HepG2 (cell line): ENCODE measurements around the gene POLQ. TPM values are rescaled to one million over a fixed set of nuclear protein-coding genes. Genes with fewer than 3 reads are reported as not detected.

Experiments used
- BRD4 ChIP-seq: sonication (generic); formaldehyde crosslinking; IDR thresholded peaks from 2 replicates; pipeline ENCODE4 v1.4.0; 2020; ENCODE audit warnings: missing genetic modification reagents
- CCAR2 ChIP-seq: fragments of 200-400 bp; formaldehyde crosslinking; optimal IDR thresholded peaks from 2 replicates; pipeline ENCODE3; 2018; ENCODE audit warnings: low read depth, mild to moderate bottlenecking, low read length, moderate library complexity
- GABPB1 ChIP-seq: IDR thresholded peaks from 2 replicates; pipeline ENCODE4 v1.6.1; 2016; ENCODE audit warnings: mild to moderate bottlenecking, missing genetic modification reagents, moderate library complexity, missing compliant biosample characterization
- HOXA7 ChIP-seq: sonication (generic); formaldehyde crosslinking; IDR thresholded peaks from 2 replicates; pipeline ENCODE4 v1.8.1; 2022; ENCODE audit warnings: mild to moderate bottlenecking, missing genetic modification reagents, moderate library complexity
- KDM3A ChIP-seq: IDR thresholded peaks from 2 replicates; pipeline ENCODE4 v1.6.1; 2018; ENCODE audit warnings: low read depth, missing compliant biosample characterization
- MEIS2 ChIP-seq: sonication (generic); formaldehyde crosslinking; IDR thresholded peaks from 2 replicates; pipeline ENCODE4 v1.9.0; 2021; ENCODE audit warnings: mild to moderate bottlenecking, missing genetic modification reagents
- NCOR1 ChIP-seq: fragments of 200-600 bp; sonication (generic); IDR thresholded peaks from 2 replicates; pipeline ENCODE4 v1.7.0; 2017; ENCODE audit warnings: antibody characterized with exemption, low read length, borderline replicate concordance
- NFE2 ChIP-seq: sonication (generic); formaldehyde crosslinking; IDR thresholded peaks from 2 replicates; pipeline ENCODE4 v1.4.0; 2020; ENCODE audit warnings: missing genetic modification reagents
- NR0B2 ChIP-seq: sonication (generic); formaldehyde crosslinking; IDR thresholded peaks from 2 replicates; pipeline ENCODE4 v1.4.0; 2020; ENCODE audit warnings: mild to moderate bottlenecking, missing genetic modification reagents
- NR2C2 ChIP-seq: sonication (generic); formaldehyde crosslinking; IDR thresholded peaks from 2 replicates; pipeline ENCODE4 v1.4.0; 2020; ENCODE audit warnings: missing genetic modification reagents, mild to moderate bottlenecking, moderate library complexity, borderline replicate concordance
- PAF1 ChIP-seq: IDR thresholded peaks from 2 replicates; pipeline ENCODE4 v1.6.1; 2016; ENCODE audit warnings: missing genetic modification reagents, missing compliant biosample characterization
- RFXAP ChIP-seq: sonication (generic); formaldehyde crosslinking; IDR thresholded peaks from 2 replicates; pipeline ENCODE4 v1.4.0; 2020; ENCODE audit warnings: missing genetic modification reagents, borderline replicate concordance
- SIN3B ChIP-seq: fragments of 150-350 bp; IDR thresholded peaks from 2 replicates; pipeline ENCODE4 v1.6.1; 2014; ENCODE audit warnings: low read length
- SMC3 ChIP-seq: IDR thresholded peaks from 2 replicates; pipeline ENCODE4 v1.6.1; 2011; ENCODE audit warnings: low read length, improper control_type of control experiment
- WIZ ChIP-seq: sonication (generic); formaldehyde crosslinking; IDR thresholded peaks from 2 replicates; pipeline ENCODE4 v1.5.1; 2020; ENCODE audit warnings: mild to moderate bottlenecking, missing genetic modification reagents
- ZFP41 ChIP-seq: sonication (generic); formaldehyde crosslinking; IDR thresholded peaks from 2 replicates; pipeline ENCODE4 v1.4.0; 2020; ENCODE audit warnings: mild to moderate bottlenecking, missing genetic modification reagents, borderline replicate concordance
- ZFP62 ChIP-seq: sonication (generic); formaldehyde crosslinking; IDR thresholded peaks from 2 replicates; pipeline ENCODE4 v1.4.0; 2020; ENCODE audit warnings: missing genetic modification reagents
- ZNF292 ChIP-seq: sonication (generic); formaldehyde crosslinking; IDR thresholded peaks from 2 replicates; pipeline ENCODE4 v1.8.1; 2022; ENCODE audit warnings: mild to moderate bottlenecking, low read depth, missing genetic modification reagents, borderline replicate concordance
- ZNF326 ChIP-seq: sonication (generic); formaldehyde crosslinking; IDR thresholded peaks from 2 replicates; pipeline ENCODE4 v1.4.0; 2020; ENCODE audit warnings: missing genetic modification reagents, borderline replicate concordance
- ZNF501 ChIP-seq: sonication (generic); formaldehyde crosslinking; IDR thresholded peaks from 2 replicates; pipeline ENCODE4 v1.5.1; 2020; ENCODE audit warnings: mild to moderate bottlenecking, moderate library complexity, missing genetic modification reagents
- ZNF503 ChIP-seq: sonication (generic); formaldehyde crosslinking; IDR thresholded peaks from 2 replicates; pipeline ENCODE4 v1.4.0; 2020; ENCODE audit warnings: missing genetic modification reagents
- ZNF552 ChIP-seq: sonication (generic); formaldehyde crosslinking; IDR thresholded peaks from 2 replicates; pipeline ENCODE4 v1.9.0; 2022; ENCODE audit warnings: missing genetic modification reagents, mild to moderate bottlenecking, borderline replicate concordance
- ZNF569 ChIP-seq: sonication (generic); formaldehyde crosslinking; IDR thresholded peaks from 2 replicates; pipeline ENCODE4 v1.5.0; 2020; ENCODE audit warnings: mild to moderate bottlenecking, missing genetic modification reagents, moderate library complexity, borderline replicate concordance
- polyA plus RNA-seq, 8 experiments: library from polyadenylated mRNA; depleted of rRNA in 3 of 8; stranded (reverse) in 7 of 8; unstranded in 1 of 8; fragments of >200 nt; fragmentation: Illumina TruSeq in 4 of 8; extraction: Trizol in 4 of 8; gene quantifications; 2 replicates each; pipeline versions ENCODE4 v1.2.1 to v1.2.3, GENCODE V29; 2011 to 2016; ENCODE audit warnings: low read depth in 4 of 8, missing spikeins in 1 of 8, mixed read lengths in 1 of 8; ENCODE audit not compliant: insufficient read depth in 1 of 8
- total RNA-seq, 5 experiments: library from RNA; depleted of rRNA; stranded (reverse); fragments of >200 nt; fragmentation: Illumina TruSeq; extraction: Trizol; gene quantifications; 2 replicates each; pipeline ENCODE4 v1.2.3, GENCODE V29; 2016; ENCODE audit warnings: low read depth in 1 of 5
- TF ChIP-seq, protein P1 (sequence below): sonication (generic); formaldehyde crosslinking; conservative IDR thresholded peaks from 2 replicates; pipeline ENCODE4 v1.8.0; 2022; ENCODE audit warnings: missing genetic modification reagents
- TF ChIP-seq, protein P2 (sequence below): sonication (generic); formaldehyde crosslinking; conservative IDR thresholded peaks from 2 replicates; pipeline ENCODE4 v1.8.1; 2023; ENCODE audit warnings: missing genetic modification reagents
- TF ChIP-seq, protein P3 (sequence below): sonication (generic); formaldehyde crosslinking; IDR thresholded peaks from 2 replicates; pipeline ENCODE4 v1.8.1; 2023; ENCODE audit warnings: mild to moderate bottlenecking, missing genetic modification reagents

The POLQ gene
- total and polyA plus RNA-seq, 2 of the 13 experiments (the other 11 are each of a cell fraction or from before 2014, with no cell fraction given), result 2.5 to 18.6 TPM

DNA sequence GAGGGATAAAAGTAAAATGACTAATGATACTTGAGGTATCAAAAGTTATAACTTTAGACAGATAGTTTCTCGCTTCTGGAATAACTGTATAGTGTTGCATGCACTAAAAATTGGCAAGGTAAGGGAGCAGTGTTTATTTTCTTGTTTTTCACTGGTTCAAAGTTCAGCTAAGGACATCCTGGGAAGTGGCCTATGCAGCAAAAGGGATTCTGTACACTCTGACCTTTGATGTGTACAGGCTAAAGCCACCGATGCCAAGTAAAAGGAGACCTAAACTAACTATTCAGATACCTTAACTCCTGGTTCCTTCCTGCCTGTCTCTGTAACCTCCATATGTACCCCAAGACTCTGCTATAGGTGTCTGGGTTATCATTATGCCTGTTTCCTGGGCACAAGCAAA is 49.1 kb upstream of the POLQ start (continued):
- TF ChIP-seq ZNF326 (CRISPR knock-in tag) (no peak), ZFP62 (CRISPR knock-in tag) (no peak), HOXA7 (CRISPR knock-in tag) (no peak), ZNF501 (no peak), WIZ (CRISPR knock-in tag) (no peak), BRD4 (CRISPR knock-in tag) (no peak), KDM3A (no peak), ZFP41 (CRISPR knock-in tag) (no peak), PAF1 (CRISPR knock-in tag) (no peak), NR0B2 (CRISPR knock-in tag) (no peak), ZNF503 (CRISPR knock-in tag) (no peak), MEIS2 (CRISPR knock-in tag) (no peak), ZNF569 (CRISPR knock-in tag) (no peak), NCOR1 (no peak; the same call in 1 of the 2 replicates), CCAR2 (no peak), ZNF552 (CRISPR knock-in tag) (no peak), RFXAP (CRISPR knock-in tag) (no peak), SMC3 (no peak), SIN3B (no peak), NFE2 (CRISPR knock-in tag) (no peak), NR2C2 (CRISPR knock-in tag) (peak; percentile 66; the same call in 1 of the 2 replicates), ZNF292 (CRISPR knock-in tag) (no peak), GABPB1 (CRISPR knock-in tag) (no peak)
- TF ChIP-seq, protein P1, sequence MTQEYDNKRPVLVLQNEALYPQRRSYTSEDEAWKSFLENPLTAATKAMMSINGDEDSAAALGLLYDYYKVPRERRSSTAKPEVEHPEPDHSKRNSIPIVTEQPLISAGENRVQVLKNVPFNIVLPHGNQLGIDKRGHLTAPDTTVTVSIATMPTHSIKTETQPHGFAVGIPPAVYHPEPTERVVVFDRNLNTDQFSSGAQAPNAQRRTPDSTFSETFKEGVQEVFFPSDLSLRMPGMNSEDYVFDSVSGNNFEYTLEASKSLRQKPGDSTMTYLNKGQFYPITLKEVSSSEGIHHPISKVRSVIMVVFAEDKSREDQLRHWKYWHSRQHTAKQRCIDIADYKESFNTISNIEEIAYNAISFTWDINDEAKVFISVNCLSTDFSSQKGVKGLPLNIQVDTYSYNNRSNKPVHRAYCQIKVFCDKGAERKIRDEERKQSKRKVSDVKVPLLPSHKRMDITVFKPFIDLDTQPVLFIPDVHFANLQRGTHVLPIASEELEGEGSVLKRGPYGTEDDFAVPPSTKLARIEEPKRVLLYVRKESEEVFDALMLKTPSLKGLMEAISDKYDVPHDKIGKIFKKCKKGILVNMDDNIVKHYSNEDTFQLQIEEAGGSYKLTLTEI (CRISPR knock-in tag), result no peak
- TF ChIP-seq, protein P2, sequence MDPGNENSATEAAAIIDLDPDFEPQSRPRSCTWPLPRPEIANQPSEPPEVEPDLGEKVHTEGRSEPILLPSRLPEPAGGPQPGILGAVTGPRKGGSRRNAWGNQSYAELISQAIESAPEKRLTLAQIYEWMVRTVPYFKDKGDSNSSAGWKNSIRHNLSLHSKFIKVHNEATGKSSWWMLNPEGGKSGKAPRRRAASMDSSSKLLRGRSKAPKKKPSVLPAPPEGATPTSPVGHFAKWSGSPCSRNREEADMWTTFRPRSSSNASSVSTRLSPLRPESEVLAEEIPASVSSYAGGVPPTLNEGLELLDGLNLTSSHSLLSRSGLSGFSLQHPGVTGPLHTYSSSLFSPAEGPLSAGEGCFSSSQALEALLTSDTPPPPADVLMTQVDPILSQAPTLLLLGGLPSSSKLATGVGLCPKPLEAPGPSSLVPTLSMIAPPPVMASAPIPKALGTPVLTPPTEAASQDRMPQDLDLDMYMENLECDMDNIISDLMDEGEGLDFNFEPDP, result no peak
- TF ChIP-seq, protein P3, sequence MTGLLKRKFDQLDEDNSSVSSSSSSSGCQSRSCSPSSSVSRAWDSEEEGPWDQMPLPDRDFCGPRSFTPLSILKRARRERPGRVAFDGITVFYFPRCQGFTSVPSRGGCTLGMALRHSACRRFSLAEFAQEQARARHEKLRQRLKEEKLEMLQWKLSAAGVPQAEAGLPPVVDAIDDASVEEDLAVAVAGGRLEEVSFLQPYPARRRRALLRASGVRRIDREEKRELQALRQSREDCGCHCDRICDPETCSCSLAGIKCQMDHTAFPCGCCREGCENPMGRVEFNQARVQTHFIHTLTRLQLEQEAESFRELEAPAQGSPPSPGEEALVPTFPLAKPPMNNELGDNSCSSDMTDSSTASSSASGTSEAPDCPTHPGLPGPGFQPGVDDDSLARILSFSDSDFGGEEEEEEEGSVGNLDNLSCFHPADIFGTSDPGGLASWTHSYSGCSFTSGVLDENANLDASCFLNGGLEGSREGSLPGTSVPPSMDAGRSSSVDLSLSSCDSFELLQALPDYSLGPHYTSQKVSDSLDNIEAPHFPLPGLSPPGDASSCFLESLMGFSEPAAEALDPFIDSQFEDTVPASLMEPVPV (CRISPR knock-in tag), result no peak
